ENCODE results near the gene SPDYE5. TPM values are rescaled to one million over a fixed set of nuclear protein-coding genes. Genes with fewer than 3 reads are reported as not detected.

Gene SPDYE5
- total and polyA plus RNA-seq, 2 donors (not counting 1 experiment from before 2014, with no cell fraction given), result 0.27 TPM; not detected in 1

DNA sequence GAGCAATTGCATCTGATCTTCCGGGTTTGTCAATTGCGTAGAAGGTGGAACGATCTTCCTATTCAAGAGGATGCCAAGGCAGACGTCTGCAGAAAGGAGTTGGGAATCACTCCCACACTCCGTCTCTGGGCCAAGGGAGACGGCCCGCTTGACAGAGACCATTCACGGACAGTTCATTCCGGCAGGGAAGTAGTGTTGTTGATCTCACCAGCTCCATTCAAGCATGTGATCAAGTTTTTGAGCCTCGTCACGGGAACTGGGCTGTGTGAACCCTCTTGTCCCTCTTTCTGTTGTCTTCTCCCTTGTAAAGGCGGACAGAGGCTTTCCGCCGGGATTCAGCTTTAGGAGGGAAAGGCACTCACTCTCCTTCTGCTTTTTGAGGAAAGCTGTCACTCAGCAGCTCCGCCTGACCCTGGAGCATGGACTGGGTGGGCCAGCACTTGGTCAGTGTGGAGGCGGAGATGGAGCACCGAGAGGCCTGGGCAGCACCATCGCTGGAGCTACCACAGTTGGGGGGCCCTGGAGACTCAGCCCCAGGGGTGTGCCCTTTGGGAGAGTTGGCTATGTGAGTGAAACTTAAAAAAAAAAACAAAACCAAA, 44.9 kb downstream of the SPDYE5 start:
- H3K79me2 ChIP-seq (ENCODE audit: control insufficient read depth, insufficient read depth, low read length), result no peaks in the 10 kb centered on the region
- H3K4me2 ChIP-seq (replicated peaks; ENCODE audit: low read depth, low read length, poor library complexity, severe bottlenecking), result no peak overlapping the region
- H3K27me3 ChIP-seq (replicated peaks in 1 of 4; ENCODE audit: control extremely low read depth in 1 of 4, control insufficient read depth in 3 of 4, insufficient read depth in 4 of 4, low read length in 3 of 4), result no peaks in the 10 kb centered on the region
- H3K4me3 ChIP-seq (ENCODE audit: control extremely low read depth in 1 of 5, extremely low read depth in 1 of 5, insufficient read depth in 1 of 5, low read depth in 2 of 5, low read length in 4 of 5), result no peak overlapping the region
- Mint-ChIP-seq H3K4me1 (peaks cover 6% of the 10 kb centered on the region), H3K27me3 (no peaks in the 10 kb centered on the region), H3K27ac (no peak overlapping the region), H3K9me3 (ENCODE audit: insufficient read depth) (no peaks in the 10 kb centered on the region), H3K4me3 (no peak overlapping the region)
- H3K4me1 ChIP-seq (ENCODE audit: control insufficient read depth in 2 of 2, insufficient read depth in 2 of 2, low read length in 2 of 2), result peaks cover 0 to 3% of the 10 kb centered on the region in 2 donors
- H2AFZ ChIP-seq (ENCODE audit: insufficient read depth, low read depth, low read length, poor library complexity, severe bottlenecking), result no peak overlapping the region
- DNase-seq, result no peak
- no peak overlapping the region for H3K27ac ChIP-seq (ENCODE audit: low read length in 2 of 2)
- TF ChIP-seq EZH2 (IDR thresholded peaks at IDR 0.05; ENCODE audit: borderline replicate concordance, insufficient read depth, low read depth, low read length, poor library complexity, severe bottlenecking), result no peak
- TF ChIP-seq, protein P1, sequence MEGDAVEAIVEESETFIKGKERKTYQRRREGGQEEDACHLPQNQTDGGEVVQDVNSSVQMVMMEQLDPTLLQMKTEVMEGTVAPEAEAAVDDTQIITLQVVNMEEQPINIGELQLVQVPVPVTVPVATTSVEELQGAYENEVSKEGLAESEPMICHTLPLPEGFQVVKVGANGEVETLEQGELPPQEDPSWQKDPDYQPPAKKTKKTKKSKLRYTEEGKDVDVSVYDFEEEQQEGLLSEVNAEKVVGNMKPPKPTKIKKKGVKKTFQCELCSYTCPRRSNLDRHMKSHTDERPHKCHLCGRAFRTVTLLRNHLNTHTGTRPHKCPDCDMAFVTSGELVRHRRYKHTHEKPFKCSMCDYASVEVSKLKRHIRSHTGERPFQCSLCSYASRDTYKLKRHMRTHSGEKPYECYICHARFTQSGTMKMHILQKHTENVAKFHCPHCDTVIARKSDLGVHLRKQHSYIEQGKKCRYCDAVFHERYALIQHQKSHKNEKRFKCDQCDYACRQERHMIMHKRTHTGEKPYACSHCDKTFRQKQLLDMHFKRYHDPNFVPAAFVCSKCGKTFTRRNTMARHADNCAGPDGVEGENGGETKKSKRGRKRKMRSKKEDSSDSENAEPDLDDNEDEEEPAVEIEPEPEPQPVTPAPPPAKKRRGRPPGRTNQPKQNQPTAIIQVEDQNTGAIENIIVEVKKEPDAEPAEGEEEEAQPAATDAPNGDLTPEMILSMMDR (IDR thresholded peaks at IDR 0.05), result no peak
- no peak for ATAC-seq (ENCODE audit: low read depth)
- no peaks in the 10 kb centered on the region for H4K20me1 ChIP-seq (ENCODE audit: control insufficient read depth, insufficient read depth, low read length, poor library complexity, severe bottlenecking)
- intact Hi-C loops (cut with micrococcal nuclease), result no loop called here
- ChIA-PET CTCF (no interaction called here), POLR2A (no interaction called here)
- H3K36me3 ChIP-seq (replicated peaks in 1 of 2; ENCODE audit: control extremely low read depth in 1 of 2, control insufficient read depth in 1 of 2, extremely low read depth in 1 of 2, insufficient read depth in 2 of 2, low read length in 1 of 2), result peaks cover 0 to 4% of the 10 kb centered on the region in 2 experiments
- H3K9me3 ChIP-seq (ENCODE audit: control extremely low read depth in 1 of 3, control insufficient read depth in 2 of 3, insufficient read depth in 1 of 3, low read length in 2 of 3), result no peaks in the 10 kb centered on the region
- WGBS (ENCODE audit: insufficient coverage), result 98% methylated on average over 15 of the region's 18 CpGs
- H3K9ac ChIP-seq (ENCODE audit: low read length), result no peak overlapping the region

DNA sequence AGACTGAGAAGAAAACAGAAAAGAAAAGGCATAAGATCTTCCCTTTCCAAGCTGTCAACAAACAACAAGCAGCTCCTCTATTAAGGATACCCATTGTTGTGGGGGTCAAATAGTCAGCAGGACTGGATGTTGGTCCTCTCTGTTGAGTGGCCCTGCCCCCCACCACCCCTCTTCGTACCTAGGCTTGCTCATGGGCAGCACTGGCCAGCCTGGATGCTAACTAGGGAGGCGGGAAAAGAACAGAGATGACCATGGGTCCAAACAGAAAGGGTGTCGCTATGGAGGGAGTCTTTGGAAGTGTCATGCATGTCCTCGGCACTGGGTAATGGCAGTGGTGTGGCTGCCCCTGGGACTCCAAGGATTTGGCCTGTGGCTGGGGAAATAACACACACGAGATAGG, 45.6 kb downstream of the SPDYE5 start:
- 96% methylated on average over 4 of the region's 5 CpGs for WGBS (ENCODE audit: insufficient coverage)
- Mint-ChIP-seq H3K27ac (no peak overlapping the region), H3K4me3 (no peak overlapping the region), H3K9me3 (ENCODE audit: insufficient read depth) (no peaks in the 10 kb centered on the region), H3K27me3 (no peaks in the 10 kb centered on the region), H3K4me1 (peaks cover 6% of the 10 kb centered on the region)
- ChIA-PET CTCF (no interaction called here), POLR2A (no interaction called here)
- no peaks in the 10 kb centered on the region for H3K27me3 ChIP-seq (replicated peaks in 1 of 4; ENCODE audit: control extremely low read depth in 1 of 4, control insufficient read depth in 3 of 4, insufficient read depth in 4 of 4, low read length in 3 of 4)
- no peak overlapping the region for H2AFZ ChIP-seq (ENCODE audit: insufficient read depth, low read depth, low read length, poor library complexity, severe bottlenecking)
- no peak overlapping the region for H3K4me2 ChIP-seq (replicated peaks; ENCODE audit: low read depth, low read length, poor library complexity, severe bottlenecking)
- no peak overlapping the region for H3K4me3 ChIP-seq (ENCODE audit: control extremely low read depth in 1 of 5, extremely low read depth in 1 of 5, insufficient read depth in 1 of 5, low read depth in 2 of 5, low read length in 4 of 5)
- peaks cover 0 to 4% of the 10 kb centered on the region in 2 experiments for H3K36me3 ChIP-seq (replicated peaks in 1 of 2; ENCODE audit: control extremely low read depth in 1 of 2, control insufficient read depth in 1 of 2, extremely low read depth in 1 of 2, insufficient read depth in 2 of 2, low read length in 1 of 2)
- no peak for ATAC-seq (ENCODE audit: low read depth)
- H3K27ac ChIP-seq (ENCODE audit: low read length in 2 of 2), result no peak overlapping the region
- H4K20me1 ChIP-seq (ENCODE audit: control insufficient read depth, insufficient read depth, low read length, poor library complexity, severe bottlenecking), result no peaks in the 10 kb centered on the region
- intact Hi-C loops (cut with micrococcal nuclease), result no loop called here
- H3K79me2 ChIP-seq (ENCODE audit: control insufficient read depth, insufficient read depth, low read length), result no peaks in the 10 kb centered on the region
- TF ChIP-seq, protein P1 (IDR thresholded peaks at IDR 0.05), result no peak
- no peak for TF ChIP-seq EZH2 (IDR thresholded peaks at IDR 0.05; ENCODE audit: borderline replicate concordance, insufficient read depth, low read depth, low read length, poor library complexity, severe bottlenecking)
- no peak for DNase-seq
- H3K4me1 ChIP-seq (ENCODE audit: control insufficient read depth in 2 of 2, insufficient read depth in 2 of 2, low read length in 2 of 2), result peaks cover 0 to 3% of the 10 kb centered on the region in 2 donors
- no peak overlapping the region for H3K9ac ChIP-seq (ENCODE audit: low read length)
- no peaks in the 10 kb centered on the region for H3K9me3 ChIP-seq (ENCODE audit: control extremely low read depth in 1 of 3, control insufficient read depth in 2 of 3, insufficient read depth in 1 of 3, low read length in 2 of 3)
